ENCODE data around the gene UPP2. TPM values are rescaled to one million over a fixed set of nuclear protein-coding genes. Genes with fewer than 3 reads are reported as not detected.

UPP2 gene
- polyA plus RNA-seq, 1 donor from 2014 or later, result 0.12 TPM

DNA sequence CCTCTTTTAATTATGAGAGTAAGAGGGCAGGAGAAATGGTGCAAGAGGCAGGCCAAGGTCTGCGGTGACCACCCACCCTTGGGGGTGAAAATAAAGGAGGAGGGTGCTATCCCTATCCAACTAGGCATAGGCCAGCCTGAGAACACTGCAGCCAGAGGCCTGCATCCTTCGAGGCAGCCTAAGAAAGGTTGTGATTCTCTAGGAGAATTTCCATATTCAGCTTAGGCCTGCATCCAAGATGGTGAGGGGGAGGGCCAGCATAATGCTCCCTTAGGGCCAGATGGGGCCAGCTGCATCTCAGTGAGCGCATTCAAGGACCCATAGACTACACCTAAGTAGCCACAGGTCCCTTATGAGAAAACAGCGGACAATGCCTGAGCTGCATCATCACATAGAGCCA lies 3.5 kb upstream of the UPP2 start:
- no peak overlapping the region for H3K27ac ChIP-seq (ENCODE audit: low read length)
- TF ChIP-seq POLR2AphosphoS5 (IDR thresholded peaks at IDR 0.05) (no peak), TAF1 (IDR thresholded peaks at IDR 0.05; ENCODE audit: low read depth) (no peak), MXI1 (conservative IDR thresholded peaks at IDR 0.05; ENCODE audit: poor library complexity, severe bottlenecking) (no peak), RAD21 (conservative IDR thresholded peaks at IDR 0.05) (no peak), REST (IDR thresholded peaks at IDR 0.05; ENCODE audit: borderline replicate concordance) (no peak), SMC3 (conservative IDR thresholded peaks at IDR 0.05; ENCODE audit: poor library complexity) (no peak), EZH2 (IDR thresholded peaks at IDR 0.05; ENCODE audit: borderline replicate concordance, insufficient read depth, low read length, poor library complexity, severe bottlenecking) (no peak), EP300 (conservative IDR thresholded peaks at IDR 0.05; ENCODE audit: poor library complexity, severe bottlenecking) (no peak)
- TF ChIP-seq, protein P1, sequence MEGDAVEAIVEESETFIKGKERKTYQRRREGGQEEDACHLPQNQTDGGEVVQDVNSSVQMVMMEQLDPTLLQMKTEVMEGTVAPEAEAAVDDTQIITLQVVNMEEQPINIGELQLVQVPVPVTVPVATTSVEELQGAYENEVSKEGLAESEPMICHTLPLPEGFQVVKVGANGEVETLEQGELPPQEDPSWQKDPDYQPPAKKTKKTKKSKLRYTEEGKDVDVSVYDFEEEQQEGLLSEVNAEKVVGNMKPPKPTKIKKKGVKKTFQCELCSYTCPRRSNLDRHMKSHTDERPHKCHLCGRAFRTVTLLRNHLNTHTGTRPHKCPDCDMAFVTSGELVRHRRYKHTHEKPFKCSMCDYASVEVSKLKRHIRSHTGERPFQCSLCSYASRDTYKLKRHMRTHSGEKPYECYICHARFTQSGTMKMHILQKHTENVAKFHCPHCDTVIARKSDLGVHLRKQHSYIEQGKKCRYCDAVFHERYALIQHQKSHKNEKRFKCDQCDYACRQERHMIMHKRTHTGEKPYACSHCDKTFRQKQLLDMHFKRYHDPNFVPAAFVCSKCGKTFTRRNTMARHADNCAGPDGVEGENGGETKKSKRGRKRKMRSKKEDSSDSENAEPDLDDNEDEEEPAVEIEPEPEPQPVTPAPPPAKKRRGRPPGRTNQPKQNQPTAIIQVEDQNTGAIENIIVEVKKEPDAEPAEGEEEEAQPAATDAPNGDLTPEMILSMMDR (IDR thresholded peaks at IDR 0.05; ENCODE audit: poor library complexity, severe bottlenecking), result no peak
- H3K9me3 ChIP-seq (ENCODE audit: low read length), result no peaks in the 10 kb centered on the region
- H3K27me3 ChIP-seq (ENCODE audit: insufficient read depth, low read depth, low read length), result no peaks in the 10 kb centered on the region
- no peaks in the 10 kb centered on the region for H3F3A ChIP-seq (ENCODE audit: insufficient read depth, low read length, poor library complexity, severe bottlenecking)
- H3K36me3 ChIP-seq (ENCODE audit: insufficient read depth, low read length), result no peaks in the 10 kb centered on the region
- no peaks in the 10 kb centered on the region for H4K20me1 ChIP-seq (ENCODE audit: insufficient read depth)
- no peak overlapping the region for H2AFZ ChIP-seq (ENCODE audit: low read depth, low read length)
- no peaks in the 10 kb centered on the region for H3K79me2 ChIP-seq (replicated peaks; ENCODE audit: insufficient read depth, low read length)
- H3K9me2 ChIP-seq (ENCODE audit: insufficient read depth, low read length), result no peaks in the 10 kb centered on the region
- H3K4me3 ChIP-seq (ENCODE audit: low read length), result no peak overlapping the region
- H3K9ac ChIP-seq (ENCODE audit: low read length), result no peak overlapping the region
- H3K4me2 ChIP-seq (ENCODE audit: low read length), result no peak overlapping the region

- H3K4me2 ChIP-seq (ENCODE audit: low read length), result no peak overlapping the region
- no peaks in the 10 kb centered on the region for H3K79me2 ChIP-seq (replicated peaks; ENCODE audit: insufficient read depth, low read length)
- H3K27ac ChIP-seq (ENCODE audit: low read length), result no peak overlapping the region
- H3K36me3 ChIP-seq (ENCODE audit: insufficient read depth, low read length), result no peaks in the 10 kb centered on the region
- no peak overlapping the region for H3K9ac ChIP-seq (ENCODE audit: low read length)
- no peak overlapping the region for H2AFZ ChIP-seq (ENCODE audit: low read depth, low read length)
- no peaks in the 10 kb centered on the region for H3K27me3 ChIP-seq (ENCODE audit: insufficient read depth, low read depth, low read length)
- H3K9me3 ChIP-seq (ENCODE audit: low read length), result no peaks in the 10 kb centered on the region
- no peak overlapping the region for H3K4me3 ChIP-seq (ENCODE audit: low read length)
- no peak for TF ChIP-seq EP300 (conservative IDR thresholded peaks at IDR 0.05; ENCODE audit: poor library complexity, severe bottlenecking)
- no peak for TF ChIP-seq RAD21 (conservative IDR thresholded peaks at IDR 0.05)
- no peak for TF ChIP-seq EZH2 (IDR thresholded peaks at IDR 0.05; ENCODE audit: borderline replicate concordance, insufficient read depth, low read length, poor library complexity, severe bottlenecking)
- TF ChIP-seq, protein P1 (IDR thresholded peaks at IDR 0.05; ENCODE audit: poor library complexity, severe bottlenecking), result no peak
- no peak for TF ChIP-seq TAF1 (IDR thresholded peaks at IDR 0.05; ENCODE audit: low read depth)
- no peak for TF ChIP-seq REST (IDR thresholded peaks at IDR 0.05; ENCODE audit: borderline replicate concordance)
- TF ChIP-seq SMC3 (conservative IDR thresholded peaks at IDR 0.05; ENCODE audit: poor library complexity), result no peak
- TF ChIP-seq MXI1 (conservative IDR thresholded peaks at IDR 0.05; ENCODE audit: poor library complexity, severe bottlenecking), result no peak
- TF ChIP-seq POLR2AphosphoS5 (IDR thresholded peaks at IDR 0.05), result no peak
- no peaks in the 10 kb centered on the region for H4K20me1 ChIP-seq (ENCODE audit: insufficient read depth)
- H3F3A ChIP-seq (ENCODE audit: insufficient read depth, low read length, poor library complexity, severe bottlenecking), result no peaks in the 10 kb centered on the region
- no peaks in the 10 kb centered on the region for H3K9me2 ChIP-seq (ENCODE audit: insufficient read depth, low read length)
These were observed 2.0 kb upstream of the UPP2 start for GRCh38 chr2:158099716-158100115.
